HUES64 (cell line): ENCODE measurements around the gene LPIN1.
"Not testable (repeated sequence)": the region's sequence is repeated elsewhere in the genome, so short reads cannot be mapped to it uniquely, and the experiment has no call there.

Experiments
- H3K27ac ChIP-seq: 2 replicates; pipeline ENCODE4 v1.7.0; 2013; ENCODE audit warnings: low read depth, low read length, inconsistent platforms
- H3K27me3 ChIP-seq: 2 replicates; pipeline ENCODE4 v1.6.1; 2013; ENCODE audit warnings: mild to moderate bottlenecking, low read length; ENCODE audit not compliant: insufficient read depth
- H3K36me3 ChIP-seq: 2 replicates; pipeline ENCODE4 v1.6.1; 2013; ENCODE audit warnings: mild to moderate bottlenecking, low read length; ENCODE audit not compliant: insufficient read depth
- H3K4me1 ChIP-seq: 2 replicates; pipeline ENCODE4 v1.6.1; 2013; ENCODE audit warnings: mild to moderate bottlenecking, low read length, moderate library complexity; ENCODE audit not compliant: insufficient read depth
- H3K4me3 ChIP-seq: 2 replicates; pipeline ENCODE4 v1.5.1; 2013; ENCODE audit warnings: mild to moderate bottlenecking, low read length, moderate library complexity
- H3K9ac ChIP-seq: 2 replicates; pipeline ENCODE4 v1.6.1; 2013; ENCODE audit warnings: mild to moderate bottlenecking, low read depth, low read length
- H3K9me3 ChIP-seq: 2 replicates; pipeline ENCODE4 v1.6.1; 2013; ENCODE audit warnings: low read depth, low read length; ENCODE audit not compliant: insufficient read depth
- WGBS: fragments of 150-250, 120-280 bp; methylation state at CpG from one replicate; pipeline ENCODE4 v1.1.7; 2013; ENCODE audit warnings: missing lambda C conversion rate; 5-methylcytosine and 5-hydroxymethylcytosine counted together

Gene LPIN1

GRCh38 chr2:11807156-11808015 lies 61.0 kb downstream of the LPIN1 start:
- Histone ChIP-seq H3K9me3 (no peaks in the 10 kb centered on the region), H3K27ac (no peak overlapping the region), H3K4me1 (no peaks in the 10 kb centered on the region), H3K36me3 (peaks cover 38% of the 10 kb centered on the region), H3K27me3 (no peaks in the 10 kb centered on the region), H3K4me3 (no peak overlapping the region), H3K9ac (no peak overlapping the region)
- 93% methylated on average over 11 of the region's 11 CpGs for WGBS

GRCh38 chr2:11808016-11808400 lies 61.6 kb downstream of the LPIN1 start:
- WGBS = 95% methylated on average over 8 of the region's 8 CpGs
- no peak overlapping the region for H3K9ac ChIP-seq
- H3K36me3 ChIP-seq = peaks cover 38% of the 10 kb centered on the region
- H3K4me3 ChIP-seq = no peak overlapping the region
- no peaks in the 10 kb centered on the region for H3K4me1 ChIP-seq
- H3K27ac ChIP-seq = no peak overlapping the region
- no peaks in the 10 kb centered on the region for H3K27me3 ChIP-seq
- H3K9me3 ChIP-seq = no peaks in the 10 kb centered on the region

- Histone ChIP-seq H3K27ac (no peak overlapping the region), H3K4me3 (no peak overlapping the region), H3K9ac (no peak overlapping the region), H3K36me3 (peaks cover 22% of the 10 kb centered on the region), H3K9me3 (no peaks in the 10 kb centered on the region), H3K27me3 (no peaks in the 10 kb centered on the region), H3K4me1 (no peaks in the 10 kb centered on the region)
- WGBS = 94% methylated on average over 12 of the region's 12 CpGs
Measured at GRCh38 chr2:11809586-11810236, 63.3 kb downstream of the LPIN1 start.

- Histone ChIP-seq H3K9ac (no peak overlapping the region), H3K9me3 (no peaks in the 10 kb centered on the region), H3K4me1 (no peaks in the 10 kb centered on the region), H3K36me3 (peaks cover 22% of the 10 kb centered on the region), H3K4me3 (no peak overlapping the region), H3K27me3 (no peaks in the 10 kb centered on the region), H3K27ac (no peak overlapping the region)
- WGBS = 93% methylated on average over 12 of the region's 12 CpGs
Measured at GRCh38 chr2:11810237-11810977, 64.0 kb downstream of the LPIN1 start.

- no peaks in the 10 kb centered on the region for H3K9me3 ChIP-seq
- H3K4me3 ChIP-seq = no peak overlapping the region
- no peaks in the 10 kb centered on the region for H3K27me3 ChIP-seq
- peaks cover 22% of the 10 kb centered on the region for H3K36me3 ChIP-seq
- H3K27ac ChIP-seq = no peak overlapping the region
- 97% methylated on average over 6 of the region's 6 CpGs for WGBS
- H3K4me1 ChIP-seq = no peaks in the 10 kb centered on the region
- H3K9ac ChIP-seq = no peak overlapping the region
Measured at GRCh38 chr2:11811036-11811654, 64.7 kb downstream of the LPIN1 start.

- H3K9ac ChIP-seq = no peak overlapping the region
Measured at GRCh38 chr2:11812466-11813248, 66.2 kb downstream of the LPIN1 start.

GRCh38 chr2:11813345-11813744 lies 66.9 kb downstream of the LPIN1 start:
- peaks cover 24% of the 10 kb centered on the region; the same call in 1 of the 2 replicates for H3K36me3 ChIP-seq
- H3K27me3 ChIP-seq, H3K27ac ChIP-seq, H3K9ac ChIP-seq, H3K9me3 ChIP-seq, H3K4me1 ChIP-seq, H3K4me3 ChIP-seq: not testable (repeated sequence)
- WGBS = 96% methylated on average over 5 of the region's 10 CpGs

More at GRCh38 chr2:11812466-11813248, 66.2 kb downstream of the LPIN1 start:
- Histone ChIP-seq H3K27ac (no peak overlapping the region), H3K27me3 (no peaks in the 10 kb centered on the region), H3K4me1 (no peaks in the 10 kb centered on the region), H3K4me3 (no peak overlapping the region), H3K9me3 (no peaks in the 10 kb centered on the region), H3K36me3 (peaks cover 27% of the 10 kb centered on the region; the same call in 1 of the 2 replicates)
- whole genome bisulfite sequencing = 95% methylated on average over 25 of the region's 25 CpGs

- Histone ChIP-seq H3K36me3 (peaks cover 24% of the 10 kb centered on the region; the same call in 1 of the 2 replicates), H3K9me3 (no peaks in the 10 kb centered on the region), H3K4me3 (no peak overlapping the region), H3K9ac (no peak overlapping the region), H3K27me3 (no peaks in the 10 kb centered on the region), H3K4me1 (no peaks in the 10 kb centered on the region), H3K27ac (no peak overlapping the region)
- WGBS = 92% methylated on average over 7 of the region's 7 CpGs
Measured at GRCh38 chr2:11813951-11814350, 67.5 kb downstream of the LPIN1 start.

GRCh38 chr2:11814979-11815510 lies 68.6 kb downstream of the LPIN1 start:
- Histone ChIP-seq H3K4me1 (no peaks in the 10 kb centered on the region), H3K36me3 (peaks cover 26% of the 10 kb centered on the region; the same call in 1 of the 2 replicates), H3K4me3 (no peak overlapping the region), H3K27ac (no peak overlapping the region), H3K9ac (no peak overlapping the region), H3K9me3 (no peaks in the 10 kb centered on the region), H3K27me3 (no peaks in the 10 kb centered on the region)
- WGBS = 96% methylated on average over 13 of the region's 13 CpGs

GRCh38 chr2:11816935-11817334 lies 70.5 kb downstream of the LPIN1 start:
- 96% methylated on average over 3 of the region's 3 CpGs for WGBS
- not testable (repeated sequence) for H3K4me1 ChIP-seq, H3K27ac ChIP-seq, H3K9ac ChIP-seq, H3K27me3 ChIP-seq, H3K4me3 ChIP-seq, H3K9me3 ChIP-seq
- H3K36me3 ChIP-seq = peaks cover 35% of the 10 kb centered on the region; the same call in 1 of the 2 replicates
